Measurements from ENCODE around the gene DDX4. TPM values are rescaled to one million over a fixed set of nuclear protein-coding genes. Genes with fewer than 3 reads are reported as not detected.
"Not testable (repeated sequence)": the region's sequence is repeated elsewhere in the genome, so short reads cannot be mapped to it uniquely, and the experiment has no call there.

Gene DDX4
- total RNA-seq, 2 experiments from 2014 or later, result not detected

DNA sequence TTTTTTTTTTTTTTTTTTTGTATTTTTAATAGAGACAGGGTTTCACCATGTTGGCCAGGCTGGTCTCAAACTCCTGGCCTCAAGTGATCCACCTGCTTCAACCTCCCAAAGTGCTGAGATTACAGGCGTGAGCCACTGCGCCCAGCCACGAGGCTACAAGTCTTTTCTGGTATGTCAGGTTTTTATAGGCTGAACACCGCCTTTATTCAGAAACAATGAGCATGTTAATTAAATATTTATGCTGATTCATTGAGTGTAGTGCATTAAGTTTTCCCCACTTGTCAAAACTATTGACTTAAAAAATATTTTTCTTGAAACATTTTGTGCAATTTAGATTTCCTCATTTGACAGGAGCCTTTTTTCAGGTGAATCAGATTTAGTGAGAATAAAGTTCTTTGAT is 78.1 kb downstream of the DDX4 start:
- H2AFZ ChIP-seq (ENCODE audit: low read length); DNase-seq (ENCODE audit: low spot score); H3K4me1 ChIP-seq (ENCODE audit: insufficient read depth, low read length, poor library complexity, severe bottlenecking); BruUV-seq (replicated peaks); H3K36me3 ChIP-seq (ENCODE audit: insufficient read depth, low read length); H3K4me2 ChIP-seq (ENCODE audit: low read length); H3K9me3 ChIP-seq (ENCODE audit: low read length); intact Hi-C loops (cut with micrococcal nuclease; ENCODE audit: unreplicated experiment); H3K79me2 ChIP-seq (ENCODE audit: insufficient read depth, low read depth, low read length); CTCF ChIA-PET (ENCODE audit: unreplicated experiment); H3K9me2 ChIP-seq (ENCODE audit: insufficient read depth, low read length); H3K27ac ChIP-seq (ENCODE audit: low read depth, low read length, poor library complexity, severe bottlenecking); H4K20me1 ChIP-seq (ENCODE audit: insufficient read depth, low read length); H3K4me3 ChIP-seq (ENCODE audit: low read depth, low read length, poor library complexity, severe bottlenecking): not testable (repeated sequence)
- POLR2A ChIA-PET, result interaction anchor here (0.6 kb wide), 2 partner anchors 155 to 1344 kb away, joined by 3 read pairs; no protein-coding TSS in a partner anchor

DNA sequence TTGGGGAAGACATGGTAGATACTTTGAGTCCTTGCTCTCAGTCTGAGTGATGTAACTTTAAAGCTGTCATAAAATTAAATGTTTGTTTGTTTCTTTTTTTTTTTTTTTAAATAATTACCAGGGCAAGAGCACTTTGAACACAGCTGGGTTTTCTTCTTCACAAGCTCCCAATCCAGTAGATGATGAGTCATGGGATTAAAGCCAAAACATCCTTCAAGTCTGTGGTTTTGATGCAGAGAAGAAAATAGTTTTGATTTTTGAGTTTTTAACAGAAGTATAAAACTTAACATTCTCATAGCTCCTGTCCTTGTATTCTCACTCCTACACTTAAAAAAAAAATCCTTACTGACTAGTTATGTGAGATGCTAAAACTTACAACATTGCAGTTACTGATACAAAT is 78.5 kb downstream of the DDX4 start:
- no peak overlapping the region for H3K4me2 ChIP-seq (ENCODE audit: low read length)
- no peaks in the 10 kb centered on the region for H3K9me3 ChIP-seq (ENCODE audit: low read length)
- H3K9me2 ChIP-seq (ENCODE audit: insufficient read depth, low read length), result no peaks in the 10 kb centered on the region
- no peak for DNase-seq (ENCODE audit: low spot score)
- H2AFZ ChIP-seq (ENCODE audit: low read length), result no peak overlapping the region
- H4K20me1 ChIP-seq (ENCODE audit: insufficient read depth, low read length), result no peaks in the 10 kb centered on the region
- POLR2A ChIA-PET, result interaction anchor here (0.6 kb wide), 1 partner anchor 382 kb away, joined by 3 read pairs; no protein-coding TSS in a partner anchor
- BruUV-seq (replicated peaks), result no TSS peak
- H3K4me3 ChIP-seq (ENCODE audit: low read depth, low read length, poor library complexity, severe bottlenecking), result no peak overlapping the region
- H3K36me3 ChIP-seq (ENCODE audit: insufficient read depth, low read length), result no peaks in the 10 kb centered on the region
- H3K79me2 ChIP-seq (ENCODE audit: insufficient read depth, low read depth, low read length), result no peaks in the 10 kb centered on the region
- CTCF ChIA-PET (ENCODE audit: unreplicated experiment), result no interaction called here
- intact Hi-C loops (cut with micrococcal nuclease; ENCODE audit: unreplicated experiment), result no loop called here
- TF ChIP-seq EZH2phosphoT487 (IDR thresholded peaks at IDR 0.05; ENCODE audit: borderline replicate concordance, low read depth, low read length), result no peak
- no peaks in the 10 kb centered on the region for H3K4me1 ChIP-seq (ENCODE audit: insufficient read depth, low read length, poor library complexity, severe bottlenecking)
- H3K27ac ChIP-seq (ENCODE audit: low read depth, low read length, poor library complexity, severe bottlenecking), result no peak overlapping the region

DNA sequence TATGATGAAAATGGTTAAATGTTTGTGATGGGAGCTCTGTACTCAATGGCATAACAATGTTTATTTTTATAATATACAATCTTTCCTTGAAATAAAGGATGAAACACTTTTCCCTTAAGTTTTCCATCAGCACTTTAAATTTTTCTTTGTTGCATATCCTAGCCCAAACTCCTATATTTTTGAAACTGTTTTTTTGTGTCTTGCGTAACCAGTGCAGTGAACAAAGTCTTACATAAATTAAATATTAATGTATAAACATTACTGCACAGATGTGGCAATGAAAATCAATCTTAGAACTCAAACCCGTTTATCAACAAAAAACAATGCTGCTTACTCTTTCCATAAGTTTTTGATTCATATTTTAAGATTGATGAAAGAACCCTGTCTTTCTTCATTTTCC is 79.2 kb downstream of the DDX4 start:
- intact Hi-C loops (cut with micrococcal nuclease; ENCODE audit: unreplicated experiment), result no loop called here
- Histone ChIP-seq H3K9me3 (ENCODE audit: low read length) (no peaks in the 10 kb centered on the region), H4K20me1 (ENCODE audit: insufficient read depth, low read length) (no peaks in the 10 kb centered on the region), H3K36me3 (ENCODE audit: insufficient read depth, low read length) (no peaks in the 10 kb centered on the region), H3K4me1 (ENCODE audit: insufficient read depth, low read length, poor library complexity, severe bottlenecking) (no peaks in the 10 kb centered on the region), H3K9me2 (ENCODE audit: insufficient read depth, low read length) (no peaks in the 10 kb centered on the region), H3K4me2 (ENCODE audit: low read length) (no peak overlapping the region), H3K4me3 (ENCODE audit: low read depth, low read length, poor library complexity, severe bottlenecking) (no peak overlapping the region), H3K79me2 (ENCODE audit: insufficient read depth, low read depth, low read length) (no peaks in the 10 kb centered on the region), H3K27ac (ENCODE audit: low read depth, low read length, poor library complexity, severe bottlenecking) (no peak overlapping the region), H2AFZ (ENCODE audit: low read length) (no peak overlapping the region)
- DNase-seq (ENCODE audit: low spot score), result no peak
- TF ChIP-seq, protein P1, sequence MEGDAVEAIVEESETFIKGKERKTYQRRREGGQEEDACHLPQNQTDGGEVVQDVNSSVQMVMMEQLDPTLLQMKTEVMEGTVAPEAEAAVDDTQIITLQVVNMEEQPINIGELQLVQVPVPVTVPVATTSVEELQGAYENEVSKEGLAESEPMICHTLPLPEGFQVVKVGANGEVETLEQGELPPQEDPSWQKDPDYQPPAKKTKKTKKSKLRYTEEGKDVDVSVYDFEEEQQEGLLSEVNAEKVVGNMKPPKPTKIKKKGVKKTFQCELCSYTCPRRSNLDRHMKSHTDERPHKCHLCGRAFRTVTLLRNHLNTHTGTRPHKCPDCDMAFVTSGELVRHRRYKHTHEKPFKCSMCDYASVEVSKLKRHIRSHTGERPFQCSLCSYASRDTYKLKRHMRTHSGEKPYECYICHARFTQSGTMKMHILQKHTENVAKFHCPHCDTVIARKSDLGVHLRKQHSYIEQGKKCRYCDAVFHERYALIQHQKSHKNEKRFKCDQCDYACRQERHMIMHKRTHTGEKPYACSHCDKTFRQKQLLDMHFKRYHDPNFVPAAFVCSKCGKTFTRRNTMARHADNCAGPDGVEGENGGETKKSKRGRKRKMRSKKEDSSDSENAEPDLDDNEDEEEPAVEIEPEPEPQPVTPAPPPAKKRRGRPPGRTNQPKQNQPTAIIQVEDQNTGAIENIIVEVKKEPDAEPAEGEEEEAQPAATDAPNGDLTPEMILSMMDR (conservative IDR thresholded peaks at IDR 0.05; ENCODE audit: low read length), result no peak
- TF ChIP-seq EZH2phosphoT487 (IDR thresholded peaks at IDR 0.05; ENCODE audit: borderline replicate concordance, low read depth, low read length), result no peak
- POLR2A ChIA-PET, result interaction anchor here (0.6 kb wide), 1 partner anchor 1556 kb away, joined by 4 read pairs; no protein-coding TSS in a partner anchor
- CTCF ChIA-PET (ENCODE audit: unreplicated experiment), result no interaction called here
- no TSS peak for BruUV-seq (replicated peaks)

DNA sequence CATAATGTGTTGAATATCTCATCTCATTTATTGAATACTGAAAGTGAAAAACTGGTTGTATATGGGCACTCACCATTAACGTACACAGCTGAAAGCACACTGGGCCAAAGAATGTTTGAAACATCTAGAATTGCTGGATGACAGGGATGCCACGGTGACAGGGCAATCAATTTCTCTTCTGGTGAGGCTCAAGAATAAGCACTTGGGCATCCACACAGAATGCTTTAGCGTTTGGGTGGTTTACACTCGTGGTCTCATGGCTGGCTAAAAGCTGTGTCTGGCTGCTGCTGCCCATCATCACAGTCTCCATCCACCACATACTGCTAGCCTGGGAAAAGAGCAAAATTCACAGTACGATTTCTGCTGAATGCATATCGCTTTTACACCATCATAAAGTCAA is 82.6 kb downstream of the DDX4 start:
- no TSS peak for BruUV-seq (replicated peaks)
- CTCF ChIA-PET (ENCODE audit: unreplicated experiment), result no interaction called here

More for the DNA sequence above, 82.6 kb downstream of the DDX4 start:
- H3K9me3 ChIP-seq (ENCODE audit: low read length), result no peaks in the 10 kb centered on the region
- H3K79me2 ChIP-seq (ENCODE audit: insufficient read depth, low read depth, low read length), result no peaks in the 10 kb centered on the region
- intact Hi-C loops (cut with micrococcal nuclease; ENCODE audit: unreplicated experiment), result no loop called here
- H3K4me2 ChIP-seq (ENCODE audit: low read length), result no peak overlapping the region
- TF ChIP-seq, protein P1 (conservative IDR thresholded peaks at IDR 0.05; ENCODE audit: low read length), result no peak
- no peak for TF ChIP-seq EZH2phosphoT487 (IDR thresholded peaks at IDR 0.05; ENCODE audit: borderline replicate concordance, low read depth, low read length)
- no peaks in the 10 kb centered on the region for H4K20me1 ChIP-seq (ENCODE audit: insufficient read depth, low read length)
- H2AFZ ChIP-seq (ENCODE audit: low read length), result no peak overlapping the region
- no peaks in the 10 kb centered on the region for H3K36me3 ChIP-seq (ENCODE audit: insufficient read depth, low read length)
- no peak overlapping the region for H3K27ac ChIP-seq (ENCODE audit: low read depth, low read length, poor library complexity, severe bottlenecking)
- no peak overlapping the region for H3K4me3 ChIP-seq (ENCODE audit: low read depth, low read length, poor library complexity, severe bottlenecking)
- POLR2A ChIA-PET, result interaction anchor here (0.6 to 1.2 kb wide), 2 partner anchors 20 to 1332 kb away, joined by 3 read pairs; no protein-coding TSS in a partner anchor
- H3K4me1 ChIP-seq (ENCODE audit: insufficient read depth, low read length, poor library complexity, severe bottlenecking), result no peaks in the 10 kb centered on the region
- DNase-seq (ENCODE audit: low spot score), result no peak
- H3K9me2 ChIP-seq (ENCODE audit: insufficient read depth, low read length), result no peaks in the 10 kb centered on the region

All from OCI-LY7 (cell line).